Naive thymus-derived CD4-positive, alpha-beta T cell (primary cell): ENCODE measurements around the gene IGIP. TPM values are rescaled to one million over a fixed set of nuclear protein-coding genes. Genes with fewer than 3 reads are reported as not detected.

Experiments used
- ATAC-seq: fragments of 150-1000 bp; cut with Tn5 transposase; 2 replicates; pipeline ENCODE4 v1.10.0; 2021; ENCODE audit warnings: mild to moderate bottlenecking, moderate library complexity
- CTCF ChIA-PET: fragments of 350-600 bp; sonication (Branson Sonifier 250); formaldehyde crosslinking; loops from one replicate; lab custom pipeline; 2021; ENCODE audit warnings: antibody characterized with exemption; lab: Charles Lee
- POLR2A ChIA-PET: fragments of 350-600 bp; sonication (Branson Sonifier 250); formaldehyde crosslinking; loops from one replicate; lab custom pipeline; 2021; ENCODE audit warnings: antibody characterized with exemption, inconsistent platforms; lab: Charles Lee
- DNase-seq, 9 donors: peaks; one replicate each; pipeline versions ENCODE4 v3.0.0 to v3.0.0-alpha.2; 2020 to 2022; ENCODE audit warnings: mixed read lengths in 1 of 9
- H3K27ac ChIP-seq: one replicate; pipeline ENCODE4 v1.7.0; 2013; ENCODE audit warnings: mild to moderate bottlenecking, low read depth, low read length, moderate library complexity
- H3K27me3 ChIP-seq, 2 donors: one replicate each; pipeline ENCODE4 v1.7.0; 2013; ENCODE audit warnings: low read length in 2 of 2, mild to moderate bottlenecking in 2 of 2, moderate library complexity in 2 of 2; ENCODE audit not compliant: control insufficient read depth in 2 of 2, insufficient read depth in 2 of 2
- H3K36me3 ChIP-seq, 3 experiments: 1 replicate in 2 of 3; 2 replicates in 1 of 3; pipeline ENCODE4 v1.7.0; 2013; ENCODE audit warnings: low read length in 3 of 3, mild to moderate bottlenecking in 3 of 3, moderate library complexity in 1 of 3; ENCODE audit not compliant: insufficient read depth in 3 of 3, control insufficient read depth in 2 of 3
- H3K4me1 ChIP-seq, 2 donors: one replicate each; pipeline ENCODE4 v1.7.0; 2013; ENCODE audit warnings: low read length in 2 of 2, mild to moderate bottlenecking in 2 of 2, moderate library complexity in 1 of 2; ENCODE audit not compliant: control insufficient read depth in 2 of 2, insufficient read depth in 2 of 2
- H3K4me3 ChIP-seq: 2 replicates; pipeline ENCODE4 v1.7.0; 2013; ENCODE audit warnings: mild to moderate bottlenecking, low read length
- H3K9me3 ChIP-seq, 3 experiments: 1 replicate in 2 of 3; 2 replicates in 1 of 3; pipeline ENCODE4 v1.7.0; 2013; ENCODE audit warnings: low read length in 3 of 3; ENCODE audit not compliant: control insufficient read depth in 2 of 3
- H3K27ac Mint-ChIP-seq, 9 donors: one replicate each; pipeline ENCODE4 v1.8.0; 2020 to 2022; ENCODE audit warnings: mixed read lengths in 9 of 9, mild to moderate bottlenecking in 8 of 9, moderate library complexity in 5 of 9, inconsistent platforms in 2 of 9
- H3K27me3 Mint-ChIP-seq, 5 donors: one replicate each; pipeline ENCODE4 v1.8.0; 2021 to 2022; ENCODE audit warnings: mixed read lengths in 5 of 5, mild to moderate bottlenecking in 1 of 5
- H3K36me3 Mint-ChIP-seq, 5 donors: one replicate each; pipeline ENCODE4 v1.8.0; 2020 to 2022; ENCODE audit warnings: mixed read lengths in 5 of 5, mild to moderate bottlenecking in 3 of 5, inconsistent platforms in 1 of 5
- H3K4me1 Mint-ChIP-seq, 7 donors: one replicate each; pipeline ENCODE4 v1.8.0; 2020 to 2022; ENCODE audit warnings: mixed read lengths in 7 of 7, mild to moderate bottlenecking in 3 of 7, inconsistent platforms in 1 of 7
- H3K4me3 Mint-ChIP-seq, 10 donors: one replicate each; pipeline ENCODE4 v1.8.0; 2020 to 2022; ENCODE audit warnings: mild to moderate bottlenecking in 10 of 10, mixed read lengths in 10 of 10, moderate library complexity in 6 of 10, inconsistent platforms in 2 of 10
- H3K9me3 Mint-ChIP-seq, 11 donors: one replicate each; pipeline ENCODE4 v1.8.0; 2020 to 2022; ENCODE audit warnings: mixed read lengths in 11 of 11, mild to moderate bottlenecking in 4 of 11, inconsistent platforms in 1 of 11, moderate library complexity in 1 of 11
- intact Hi-C, 2 donors: fragments of 100-400 bp; cut with micrococcal nuclease; formaldehyde crosslinking; loops; one replicate each; pipeline ENCODE4 v1.15.1; 2023
- polyA plus RNA-seq, 2 donors: library from polyadenylated mRNA; unstranded; fragments of 300-500 nt; fragmentation: Illumina TruSeq; gene quantifications; one replicate each; pipeline ENCODE4 v1.2.3, GENCODE V29; 2021
- total RNA-seq, 6 experiments: library from RNA in 5 of 6; stranded (reverse) in 5 of 6; gene quantifications; 1 replicate in 5 of 6; 2 replicates in 1 of 6; pipeline ENCODE4 v1.2.3 and lab custom pipeline; 2021 to 2026

Gene IGIP
- total and polyA plus RNA-seq, 7 experiments from 2014 or later: 0.59 to 15.4 (median 4.7) TPM

DNA sequence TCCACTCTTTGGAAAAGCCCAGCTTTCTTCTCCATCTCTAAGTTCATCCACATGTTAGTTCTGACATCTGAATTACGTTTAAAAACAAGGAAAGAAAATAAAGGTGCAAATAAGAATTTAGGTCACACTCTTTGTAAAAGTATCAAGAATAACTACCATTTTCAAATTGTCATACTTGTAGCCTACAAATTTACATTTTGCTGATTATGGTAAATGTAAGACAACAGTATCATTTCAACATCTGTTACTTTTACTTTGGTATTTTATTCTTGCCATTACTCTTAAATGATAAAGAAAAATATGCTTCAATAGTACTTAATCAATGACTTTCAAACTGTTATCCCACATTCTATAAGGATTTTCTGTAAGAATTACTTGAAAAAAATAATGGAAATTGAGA, 21.6 kb upstream of the IGIP start:
- no peak for DNase-seq
- peaks cover 13 to 14% of the 10 kb centered on the region in 2 donors for H3K4me1 ChIP-seq
- H3K9me3 Mint-ChIP-seq: peaks cover 0 to 4% (median 0%) of the 10 kb centered on the region in 11 donors
- ChIA-PET POLR2A (interaction anchor here (6.9 kb wide), 1 partner anchor 12 kb away, joined by 60 read pairs; the partner anchor contains the start of gene PURA), CTCF (interaction anchor here (0.7 to 0.9 kb wide), 2 partner anchors 40 to 187 kb away, joined by 3 read pairs; no protein-coding TSS in a partner anchor)
- peaks cover 16 to 25% (median 23%) of the 10 kb centered on the region in 7 donors for H3K4me1 Mint-ChIP-seq
- no peaks in the 10 kb centered on the region for H3K36me3 ChIP-seq
- no peaks in the 10 kb centered on the region for H3K9me3 ChIP-seq
- peaks cover 0 to 3% (median 0%) of the 10 kb centered on the region in 5 donors for H3K36me3 Mint-ChIP-seq
- H3K27me3 Mint-ChIP-seq: peaks cover 0 to 67% (median 4%) of the 10 kb centered on the region in 5 donors
- no peak overlapping the region for H3K4me3 Mint-ChIP-seq
- H3K27ac ChIP-seq: no peak overlapping the region
- H3K27me3 ChIP-seq: no peaks in the 10 kb centered on the region
- ATAC-seq: no peak
- H3K27ac Mint-ChIP-seq: no peak overlapping the region
- H3K4me3 ChIP-seq: no peak overlapping the region
- intact Hi-C loops: loop anchor here in 1 of 2 donors (10.0 kb wide), 2 partner anchors 1221 to 1769 kb away; partner anchors contain the start of genes CDC25C, FAM53C and TAF7

DNA sequence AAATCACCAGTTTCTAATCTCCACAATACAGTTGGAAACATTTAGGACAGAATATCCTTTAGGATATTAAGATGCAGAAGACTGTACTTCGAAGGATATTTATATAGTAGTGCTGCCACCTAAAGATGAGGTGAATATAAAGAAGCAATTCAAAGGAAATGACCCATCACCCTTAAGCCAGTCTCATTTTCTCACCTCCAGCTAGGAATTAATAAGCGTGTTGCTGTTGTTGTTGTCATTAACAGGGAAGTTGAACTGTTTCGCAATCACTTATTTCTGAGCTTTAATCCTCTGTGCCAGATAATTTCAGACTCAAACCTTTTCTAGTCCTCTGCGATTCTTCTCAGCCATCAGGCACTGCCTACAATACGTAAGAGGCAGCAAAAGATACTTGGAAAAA, 19.6 kb upstream of the IGIP start:
- ChIA-PET CTCF (interaction anchor here (0.8 to 1.7 kb wide), 5 partner anchors 10 to 38 kb away, joined by 3 to 6 read pairs (median 4); no protein-coding TSS in a partner anchor), POLR2A (interaction anchor here (0.9 to 6.9 kb wide), 7 partner anchors 10 to 812 kb away, joined by 3 to 60 read pairs (median 7); partner anchors contain the start of genes CYSTM1, MATR3 and PURA)
- H3K4me1 ChIP-seq: peaks cover 16 to 23% of the 10 kb centered on the region in 2 donors
- Mint-ChIP-seq H3K27ac (peak overlapping the region; percentile 64 to 99 (median 99)), H3K36me3 (peaks cover 0 to 3% (median 0%) of the 10 kb centered on the region in 5 donors), H3K4me3 (peak overlapping the region in 9 of 10 donors; percentile 13 to 99 (median 97)), H3K4me1 (peaks cover 24 to 45% (median 34%) of the 10 kb centered on the region in 7 donors), H3K27me3 (peaks cover 0 to 69% (median 4%) of the 10 kb centered on the region in 5 donors), H3K9me3 (peaks cover 0 to 4% (median 0%) of the 10 kb centered on the region in 11 donors)
- H3K4me3 ChIP-seq: no peak overlapping the region
- ATAC-seq: no peak
- no peaks in the 10 kb centered on the region for H3K36me3 ChIP-seq
- H3K27me3 ChIP-seq: peaks cover 0 to 7% of the 10 kb centered on the region in 2 donors
- H3K27ac ChIP-seq: peak overlapping the region; percentile 91
- DNase-seq: no peak
- no peaks in the 10 kb centered on the region for H3K9me3 ChIP-seq
- intact Hi-C loops: loop anchor here (2.0 to 10.0 kb wide), 15 partner anchors 33 to 1771 kb away; partner anchors contain the start of genes MATR3 (in 2 of the 2), PFDN1 (in 2 of the 2), APBB3 (in 1 of the 2) and CDC25C (in 1 of the 2)

GRCh38 chr5:140106805-140107311, 18.9 kb upstream of the IGIP start:
- CTCF ChIA-PET: interaction anchor here (0.6 to 1.5 kb wide), 4 partner anchors 9 to 540 kb away, joined by 3 to 6 read pairs (median 3); no protein-coding TSS in a partner anchor

DNA sequence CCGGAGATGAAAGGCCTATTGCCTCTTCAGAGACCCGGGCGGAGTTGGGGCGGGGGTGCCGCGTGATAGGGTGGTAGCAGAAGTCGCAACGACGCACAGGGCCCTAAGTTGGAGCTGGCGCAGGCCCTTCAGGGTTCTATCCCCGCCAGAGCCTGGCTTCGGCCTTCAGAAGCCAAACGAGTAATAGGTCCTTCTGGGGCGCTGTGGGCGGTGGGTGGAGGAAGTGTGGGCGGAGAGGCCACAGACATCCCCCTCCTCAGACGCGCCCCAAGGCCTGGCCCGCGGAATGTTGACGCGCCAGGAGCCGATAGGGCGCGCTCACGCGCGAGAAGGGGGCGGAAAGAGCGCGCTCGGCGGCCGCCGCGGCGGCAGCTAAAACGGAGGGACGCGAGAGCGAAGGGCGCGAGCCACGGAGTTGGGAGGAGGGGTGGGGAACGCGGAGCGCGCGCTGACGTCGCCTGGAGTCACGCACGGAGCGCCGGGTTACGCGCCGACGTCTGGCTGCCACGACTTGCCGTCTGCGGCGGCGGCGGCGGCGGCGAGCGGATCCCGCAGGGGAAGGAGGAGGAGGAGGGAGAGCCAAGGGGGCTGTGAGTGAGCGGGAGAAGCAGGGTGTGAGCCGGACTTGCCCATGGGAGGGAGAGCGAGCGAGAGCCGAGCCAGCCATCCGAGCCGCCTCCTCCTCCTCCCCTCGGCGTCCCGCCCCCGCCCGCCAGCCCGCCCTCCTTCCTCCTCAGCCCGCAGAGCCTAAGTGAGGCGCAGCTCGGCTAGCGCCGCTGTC, 18.2 kb upstream of the IGIP start:
- peaks cover 0 to 7% of the 10 kb centered on the region in 2 donors for H3K27me3 ChIP-seq
- Mint-ChIP-seq H3K9me3 (peaks cover 0 to 4% (median 0%) of the 10 kb centered on the region in 11 donors), H3K27me3 (peaks cover 0 to 77% (median 4%) of the 10 kb centered on the region in 5 donors), H3K4me1 (peaks cover 30 to 59% (median 47%) of the 10 kb centered on the region in 7 donors), H3K27ac (peak overlapping the region; percentile 96 to 99 (median 99)), H3K36me3 (peaks cover 0 to 3% (median 0%) of the 10 kb centered on the region in 5 donors), H3K4me3 (peak overlapping the region; percentile 93 to 99 (median 97))
- intact Hi-C loops: loop anchor here (1.0 to 10.0 kb wide), 23 partner anchors 8 to 1773 kb away; partner anchors contain the start of genes ANKHD1 (in 2 of the 2), CYSTM1 (in 2 of the 2), MATR3 (in 2 of the 2) and PFDN1 (in 2 of the 2)
- ATAC-seq (peak; percentile 92), DNase-seq (peak; percentile 87 to 96 (median 94))
- no peaks in the 10 kb centered on the region for H3K9me3 ChIP-seq
- H3K4me3 ChIP-seq: peak overlapping the region; percentile 80
- CTCF ChIA-PET: interaction anchor here (0.6 to 0.9 kb wide), 2 partner anchors 136 to 541 kb away, joined by 3 read pairs; no protein-coding TSS in a partner anchor
- no peaks in the 10 kb centered on the region for H3K36me3 ChIP-seq
- H3K27ac ChIP-seq: peak overlapping the region; percentile 91
- POLR2A ChIA-PET: interaction anchor here (0.6 to 6.9 kb wide), 19 partner anchors 8 to 814 kb away, joined by 3 to 60 read pairs (median 4); partner anchors contain the start of genes CYSTM1, IK, MATR3 and NDUFA2
- peaks cover 19 to 35% of the 10 kb centered on the region in 2 donors for H3K4me1 ChIP-seq

More at GRCh38 chr5:140106805-140107311, 18.9 kb upstream of the IGIP start:
- no peak for ATAC-seq
- Histone ChIP-seq H3K4me3 (peak overlapping the region; percentile 80), H3K9me3 (no peaks in the 10 kb centered on the region), H3K27ac (peak overlapping the region; percentile 91), H3K4me1 (peaks cover 16 to 29% of the 10 kb centered on the region in 2 donors), H3K36me3 (no peaks in the 10 kb centered on the region), H3K27me3 (peaks cover 0 to 7% of the 10 kb centered on the region in 2 donors)
- H3K27me3 Mint-ChIP-seq: peaks cover 0 to 74% (median 4%) of the 10 kb centered on the region in 5 donors
- H3K4me1 Mint-ChIP-seq: peaks cover 26 to 52% (median 40%) of the 10 kb centered on the region in 7 donors
- H3K4me3 Mint-ChIP-seq: peak overlapping the region; percentile 93 to 99 (median 97)
- H3K27ac Mint-ChIP-seq: peak overlapping the region; percentile 96 to 99 (median 99)
- POLR2A ChIA-PET: interaction anchor here (0.6 to 6.9 kb wide), 14 partner anchors 9 to 813 kb away, joined by 3 to 60 read pairs (median 6); partner anchors contain the start of genes CYSTM1, IK, MATR3 and NDUFA2
- H3K9me3 Mint-ChIP-seq: peaks cover 0 to 4% (median 0%) of the 10 kb centered on the region in 11 donors
- intact Hi-C loops: loop anchor here (1.0 to 10.0 kb wide), 22 partner anchors 8 to 1772 kb away; partner anchors contain the start of genes ANKHD1 (in 2 of the 2), MATR3 (in 2 of the 2), PFDN1 (in 2 of the 2) and APBB3 (in 1 of the 2)
- H3K36me3 Mint-ChIP-seq: peaks cover 0 to 3% (median 0%) of the 10 kb centered on the region in 5 donors
- DNase-seq: no peak

GRCh38 chr5:140108093-140109017, 17.4 kb upstream of the IGIP start:
- peaks cover 0 to 79% (median 4%) of the 10 kb centered on the region in 5 donors for H3K27me3 Mint-ChIP-seq
- ATAC-seq (no peak), DNase-seq (peak in 6 of 9 donors; percentile 7 to 75 (median 30))
- CTCF ChIA-PET: interaction anchor here (0.6 to 0.9 kb wide), 3 partner anchors 34 to 1462 kb away, joined by 3 read pairs; no protein-coding TSS in a partner anchor
- intact Hi-C loops: loop anchor here (1.0 to 10.0 kb wide), 14 partner anchors 36 to 1774 kb away; partner anchors contain the start of genes MATR3 (in 2 of the 2), PFDN1 (in 2 of the 2), APBB3 (in 1 of the 2) and CDC25C (in 1 of the 2)
- Histone ChIP-seq H3K4me1 (peaks cover 24 to 42% of the 10 kb centered on the region in 2 donors), H3K27me3 (peaks cover 0 to 7% of the 10 kb centered on the region in 2 donors), H3K27ac (peak overlapping the region; percentile 91), H3K4me3 (peak overlapping the region; percentile 80), H3K9me3 (no peaks in the 10 kb centered on the region), H3K36me3 (no peaks in the 10 kb centered on the region)
- H3K36me3 Mint-ChIP-seq: peaks cover 0 to 3% (median 0%) of the 10 kb centered on the region in 5 donors
- H3K4me1 Mint-ChIP-seq: peaks cover 30 to 67% (median 51%) of the 10 kb centered on the region in 7 donors
- peaks cover 0 to 4% (median 0%) of the 10 kb centered on the region in 11 donors for H3K9me3 Mint-ChIP-seq
- POLR2A ChIA-PET: interaction anchor here (0.6 to 6.9 kb wide), 20 partner anchors 7 to 1755 kb away, joined by 3 to 60 read pairs (median 4); partner anchors contain the start of genes CYSTM1, IK, MATR3 and NDUFA2
- peak overlapping the region; percentile 96 to 99 (median 99) for H3K27ac Mint-ChIP-seq
- H3K4me3 Mint-ChIP-seq: peak overlapping the region; percentile 93 to 99 (median 97)
